Left hindlimb (tissue), 1 donor: ENCODE data around the gene C1orf105.
"Not testable (repeated sequence)": the region's sequence is repeated elsewhere in the genome, so short reads cannot be mapped to it uniquely, and the experiment has no call there.

ENCODE experiments used
- DNase-seq: peaks from one replicate; pipeline ENCODE4 v3.0.0-alpha.2; 2018

The C1orf105 gene

GRCh38 chr1:172430128-172430454 is 9.6 kb downstream of the C1orf105 start:
- DNase-seq = no peak

DNA sequence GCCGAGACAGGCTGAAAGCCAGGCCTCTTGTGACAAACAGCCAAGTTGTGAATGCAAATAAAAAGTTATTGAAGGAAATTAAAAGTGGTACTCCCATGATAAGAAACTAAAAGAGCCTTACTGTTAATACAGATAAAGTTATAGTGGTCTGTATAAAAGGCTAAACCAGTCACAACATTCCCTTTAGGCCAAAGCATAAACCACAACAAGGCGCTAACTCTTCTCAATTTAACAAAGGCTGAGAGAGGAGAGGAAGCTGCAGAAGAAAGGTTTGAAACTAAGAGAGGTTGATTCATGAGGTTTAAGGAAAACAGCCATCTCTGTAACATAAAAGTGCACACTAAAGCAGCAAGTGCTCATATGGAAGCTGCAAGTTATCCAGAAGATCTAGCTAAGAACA is 10.7 kb downstream of the C1orf105 start:
- DNase-seq = no peak

- no peak for DNase-seq
Measured at GRCh38 chr1:172431721-172432192, 11.3 kb downstream of the C1orf105 start.

DNA sequence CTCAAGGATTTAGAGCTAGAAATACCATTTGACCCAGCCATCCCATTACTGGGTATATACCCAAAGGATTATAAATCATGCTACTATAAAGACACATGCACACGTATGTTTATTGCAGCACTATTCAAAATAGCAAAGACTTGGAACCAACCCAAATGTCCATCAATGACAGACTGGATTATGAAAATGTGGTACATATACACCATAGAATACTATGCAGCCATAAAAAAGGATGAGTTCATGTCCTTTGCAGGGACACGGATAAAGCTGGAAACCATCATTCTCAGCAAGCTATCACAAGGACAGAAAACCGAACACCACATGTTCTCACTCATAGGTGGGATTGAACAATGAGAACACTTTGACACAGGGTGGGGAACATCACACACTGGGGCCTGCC is 16.7 kb downstream of the C1orf105 start:
- not testable (repeated sequence) for DNase-seq

DNA sequence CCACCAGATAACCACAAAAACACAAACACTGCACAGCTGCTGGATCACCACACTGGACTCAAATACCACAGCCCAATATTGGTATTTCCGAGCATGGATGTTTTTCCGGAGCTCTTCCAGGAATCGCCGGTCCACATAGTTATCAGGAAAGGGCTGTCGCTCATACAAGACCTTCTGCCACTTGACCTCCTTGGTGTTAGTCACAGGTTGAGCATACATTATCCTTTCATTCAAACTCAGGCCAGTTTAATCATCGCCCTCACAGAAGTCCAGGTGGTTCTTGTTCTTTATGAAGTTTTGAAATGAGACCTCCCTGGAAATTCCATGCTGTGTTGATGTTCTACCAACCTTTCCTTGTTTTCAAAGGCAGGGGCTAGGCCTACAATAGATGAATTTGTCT is 21.9 kb downstream of the C1orf105 start:
- no peak for DNase-seq

DNA sequence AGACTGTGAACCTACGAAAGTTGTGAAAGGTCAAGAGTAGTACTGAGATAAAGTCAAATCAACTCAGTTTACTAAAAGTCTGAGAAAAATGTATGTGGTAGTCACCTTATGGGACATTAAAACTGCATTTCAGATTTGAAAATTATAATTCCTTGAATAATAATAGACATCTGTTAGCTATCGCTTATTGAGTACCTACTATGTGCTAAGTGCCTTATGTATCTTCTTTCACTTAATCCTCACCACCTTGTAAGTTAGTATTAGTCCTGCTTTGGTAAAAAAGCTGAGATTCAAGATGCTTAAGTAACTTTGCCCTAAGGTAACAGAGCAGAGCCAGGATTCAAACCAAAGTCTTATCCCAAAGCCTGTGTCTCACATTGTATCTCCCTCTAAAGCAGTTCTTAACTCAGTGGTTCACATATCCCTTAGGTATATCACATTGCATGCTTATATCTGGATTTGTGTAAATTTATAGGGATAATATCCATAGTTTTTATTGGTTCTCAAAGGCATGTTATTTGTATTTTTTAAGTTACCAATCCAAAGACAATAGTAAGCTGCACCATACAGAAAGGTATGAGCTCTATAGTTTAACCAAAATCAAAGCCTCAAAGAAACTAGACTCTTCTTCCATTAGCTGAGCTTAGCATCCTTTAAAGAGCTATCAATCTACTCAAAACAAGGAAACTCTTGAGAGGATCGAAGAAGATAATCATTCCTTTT is 22.5 kb downstream of the C1orf105 start:
- no peak for DNase-seq

GRCh38 chr1:172443666-172444453 is 23.4 kb downstream of the C1orf105 start, which contains the start of gene PIGC:
Gene PIGC (minus strand): TSS chr1:172444069. CDS start chr1:172442622, 1,447 bp downstream.
- peak; percentile 91 for DNase-seq

GRCh38 chr1:172446547-172446946 is 26.1 kb downstream of the C1orf105 start:
- DNase-seq = no peak

GRCh38 chr1:172447641-172448040 is 27.2 kb downstream of the C1orf105 start:
- no peak for DNase-seq

DNA sequence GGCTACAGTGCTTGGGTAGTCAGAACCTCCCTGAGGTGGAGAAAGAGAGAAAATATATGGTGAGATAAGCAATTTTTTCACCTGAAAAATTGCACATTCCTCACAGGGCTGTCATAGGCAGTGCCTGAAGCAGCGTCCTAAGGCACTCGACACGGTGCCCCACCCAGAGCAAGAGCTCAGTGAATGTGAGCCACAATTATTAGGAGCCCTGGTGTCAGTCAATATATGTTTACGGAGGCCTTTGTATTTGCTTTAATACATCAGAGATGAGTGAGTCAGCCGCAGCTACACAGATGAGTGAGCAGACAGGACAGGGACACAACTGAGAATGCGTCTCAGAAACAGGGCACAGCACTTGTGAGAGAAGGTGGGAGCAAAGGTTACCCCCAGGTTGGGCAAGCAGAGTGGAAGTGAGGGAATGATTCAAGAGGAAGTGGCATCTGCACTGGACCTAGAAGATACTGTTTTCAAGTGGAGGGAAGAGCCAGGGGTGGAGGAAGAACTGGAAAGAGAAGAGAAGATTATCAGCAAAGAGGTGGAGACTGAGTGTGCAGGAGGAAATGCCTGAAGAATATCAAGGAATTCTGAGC is 28.6 kb downstream of the C1orf105 start:
- no peak for DNase-seq

GRCh38 chr1:172449585-172450523 is 29.4 kb downstream of the C1orf105 start:
- peak; percentile 66 for DNase-seq

DNA sequence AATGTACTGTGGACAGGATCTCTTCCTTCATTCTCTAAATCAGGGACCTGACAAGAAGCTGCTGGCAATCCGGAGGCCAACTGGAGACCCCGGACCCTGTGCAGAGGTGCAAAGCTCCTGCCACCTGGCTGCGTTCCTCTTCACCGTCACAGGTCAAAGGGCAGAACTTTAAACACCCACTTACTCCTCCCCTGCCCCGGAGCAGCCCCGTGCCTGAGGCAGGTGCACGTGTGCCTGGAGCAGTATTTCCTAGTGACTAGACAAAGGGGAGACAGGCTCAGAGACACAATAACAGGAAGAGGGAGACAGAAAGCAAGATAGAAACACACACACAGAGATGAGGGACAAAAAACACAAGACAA is 30.0 kb downstream of the C1orf105 start:
- DNase-seq = no peak

GRCh38 chr1:172451002-172451443 is 30.5 kb downstream of the C1orf105 start:
- DNase-seq = no peak

DNA sequence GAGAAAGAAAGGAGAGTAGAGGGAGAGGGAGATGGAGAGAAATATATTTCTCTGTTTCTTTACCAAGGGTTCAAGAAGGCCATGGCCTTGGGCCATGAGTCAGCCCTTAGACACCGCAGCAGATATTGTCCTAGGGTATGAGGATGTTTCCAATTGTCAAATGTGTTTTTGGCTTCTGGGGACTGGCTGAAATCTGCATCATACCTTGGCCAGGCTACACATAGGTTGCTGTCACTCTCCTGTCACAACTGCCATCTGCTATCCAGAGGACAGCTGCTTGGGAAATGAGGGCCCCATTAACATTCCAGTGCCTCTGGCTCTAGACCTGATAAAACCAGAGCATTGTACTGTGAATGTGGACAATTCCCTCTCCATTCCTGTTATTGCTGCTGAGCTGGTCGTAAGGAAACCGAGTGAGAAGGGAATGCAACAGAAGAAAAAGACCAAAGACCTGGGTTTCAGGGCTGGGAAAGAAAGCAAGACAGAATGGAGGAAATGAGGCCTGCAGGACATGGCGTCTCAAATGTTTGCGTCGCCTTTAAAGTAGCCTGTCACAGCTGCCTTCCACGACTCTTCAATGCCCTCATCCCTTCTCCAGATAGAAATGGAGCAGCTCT is 32.2 kb downstream of the C1orf105 start:
- no peak for DNase-seq

- DNase-seq = no peak
Measured at GRCh38 chr1:172453153-172453545, 32.7 kb downstream of the C1orf105 start.

GRCh38 chr1:172453607-172454006 is 33.1 kb downstream of the C1orf105 start:
- no peak for DNase-seq

GRCh38 chr1:172455451-172455850 is 35.0 kb downstream of the C1orf105 start:
- DNase-seq = no peak

DNA sequence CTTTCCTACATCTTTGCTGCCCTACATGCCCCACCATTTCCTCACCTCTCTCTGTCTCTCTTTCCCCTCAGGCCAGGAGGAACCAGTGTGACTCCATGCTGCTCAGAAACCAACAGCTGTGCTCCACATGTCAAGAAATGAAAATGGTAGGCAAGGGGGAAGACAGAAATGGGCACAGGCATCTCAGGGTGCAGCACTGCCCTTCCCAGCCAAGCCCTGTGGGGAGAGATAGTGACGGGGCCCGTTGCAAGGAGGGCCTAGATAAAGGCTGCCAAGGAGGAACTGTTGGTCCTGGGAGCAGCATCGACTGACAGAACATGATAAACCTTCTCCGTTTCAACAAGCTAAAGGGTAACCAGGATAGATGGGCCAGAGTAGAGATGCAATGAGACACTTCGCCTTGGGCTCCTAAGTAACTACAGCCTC is 35.9 kb downstream of the C1orf105 start:
- DNase-seq = no peak

DNA sequence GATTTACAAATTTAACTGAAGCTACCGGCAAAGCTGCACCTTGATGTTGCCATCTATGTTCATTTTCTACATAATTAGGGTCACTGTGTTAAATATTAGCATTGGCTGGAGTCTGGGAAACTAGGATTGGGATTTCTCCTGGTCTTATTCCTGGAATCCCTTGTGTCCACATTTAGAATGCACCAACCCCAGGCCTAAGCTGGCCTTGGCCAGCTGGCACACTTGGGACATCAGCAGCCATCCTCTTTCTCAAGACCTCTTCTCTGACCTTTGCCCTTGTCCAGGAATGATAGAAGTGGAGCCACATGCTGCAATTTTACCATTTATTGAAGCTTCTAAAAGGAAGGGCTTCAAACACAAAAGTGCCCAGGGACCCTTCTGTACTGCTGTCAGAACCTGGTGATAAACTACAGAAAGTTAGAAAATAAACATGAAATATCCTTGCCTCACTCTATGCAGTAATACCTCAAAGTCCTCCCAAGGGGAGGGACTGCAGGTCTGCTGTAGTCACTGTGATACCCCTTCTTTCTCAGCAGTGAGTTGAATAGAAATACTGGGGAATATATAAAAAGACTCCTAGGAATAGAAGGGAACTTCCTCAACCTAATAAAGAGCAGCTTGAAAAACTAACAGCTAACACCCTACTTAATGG is 37.1 kb downstream of the C1orf105 start:
- DNase-seq = no peak

- no peak for DNase-seq
Measured at GRCh38 chr1:172460177-172460576, 39.7 kb downstream of the C1orf105 start.

- DNase-seq = no peak
Measured at GRCh38 chr1:172460887-172461315, 40.4 kb downstream of the C1orf105 start.

- DNase-seq = no peak
Measured at GRCh38 chr1:172465617-172466016, 45.1 kb downstream of the C1orf105 start.
